A549 treated with ZK216348 at 1 μM for 4 hours (cell line): ENCODE data around the gene NOSTRIN. TPM values are rescaled to one million over a fixed set of nuclear protein-coding genes. Genes with fewer than 3 reads are reported as not detected.

Experiments
- total RNA-seq: library from RNA; stranded (reverse); fragments of 200-300 nt; extraction: Qiagen RNA extraction; gene quantifications from 5 replicates; pipeline ENCODE4 v1.2.3, GENCODE V29; 2022; ENCODE audit warnings: low read depth

Gene NOSTRIN
- total RNA-seq: 1.4 to 3.3 TPM (median 1.8 TPM) in 5 replicates

GRCh38 chr2:168801961-168802858 is at the start of gene NOSTRIN:
Gene NOSTRIN (plus strand): TSS chr2:168802637. CDS start chr2:168802647, 10 bp downstream.

GRCh38 chr2:168890006-168890782 is 87.8 kb downstream of the NOSTRIN start, which contains the start of gene SPC25:
Gene SPC25 (minus strand): TSS chr2:168890430. CDS start chr2:168889519, 911 bp downstream.

GRCh38 chr2:168901003-168901402 is 98.6 kb downstream of the NOSTRIN start, which contains the start of gene G6PC2:
Gene G6PC2 (plus strand): TSS chr2:168901291. CDS start chr2:168901332, 41 bp downstream.

Other genes starting within 250 kb of the NOSTRIN start
- gene SPC25, start 87.8 kb downstream of the NOSTRIN start, total RNA-seq: 15.2 to 25.5 TPM (median 20.1 TPM) in 5 replicates
- not detected in 5 replicates for gene G6PC2, start 98.7 kb downstream of the NOSTRIN start, total RNA-seq
- gene ABCB11, start 228.7 kb downstream of the NOSTRIN start, total RNA-seq: 0.02 TPM in 1 of 5 replicates, not detected in the others